GM18526 (cell line): Measurements from ENCODE around the gene UBE2QL1.

ENCODE experiments used
- POLR2A ChIP-seq: IDR thresholded peaks from 3 replicates; pipeline ENCODE4 v1.6.1; 2011; ENCODE audit not compliant: insufficient read length; ENCODE audit errors: extremely low read depth

UBE2QL1 gene

DNA sequence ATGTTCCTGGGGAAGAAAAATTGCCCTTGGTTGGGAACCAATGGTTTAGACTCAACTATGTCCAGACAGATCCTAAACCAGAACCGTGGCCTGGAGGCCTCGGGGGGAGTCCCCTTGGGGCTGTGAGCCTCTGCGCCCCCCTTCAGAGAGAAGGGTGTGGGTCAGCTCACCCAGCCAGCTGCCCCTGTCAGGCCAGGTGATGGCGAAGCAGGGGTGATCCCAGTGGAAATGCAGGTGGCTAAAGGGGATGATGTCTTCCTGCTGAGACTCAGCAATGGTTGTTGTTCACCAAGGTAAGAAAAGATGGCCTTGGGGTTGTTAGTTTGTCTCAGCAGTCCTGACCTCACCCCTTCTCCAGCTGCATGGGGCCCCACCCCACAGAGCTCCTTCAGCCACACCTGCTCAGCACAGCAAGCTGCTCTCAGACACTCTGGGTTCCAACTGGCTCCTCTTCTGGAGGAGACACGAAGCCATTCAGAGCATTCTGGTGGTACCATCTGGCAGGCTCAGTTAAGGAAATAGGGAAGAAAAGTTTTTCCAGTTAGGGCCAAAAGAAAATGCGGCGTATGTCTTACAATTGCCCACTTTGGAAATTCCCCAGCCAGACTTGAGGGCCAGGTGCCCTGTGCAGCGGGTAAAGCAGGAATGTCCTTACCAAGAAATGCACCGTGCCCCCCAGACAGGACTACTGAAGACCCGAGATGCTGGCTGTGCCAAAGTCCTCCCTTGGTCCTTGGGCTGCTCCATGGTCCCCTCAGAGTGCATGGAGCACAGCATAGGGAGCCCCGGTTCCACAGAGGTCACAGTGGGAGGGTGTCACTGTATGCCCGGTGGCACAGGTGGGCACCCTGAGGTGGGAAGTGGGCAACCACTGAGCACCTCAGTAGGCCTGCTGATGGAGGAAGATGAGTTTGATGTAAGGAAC is 94.0 kb downstream of the UBE2QL1 start:
- no peak for TF ChIP-seq POLR2A

DNA sequence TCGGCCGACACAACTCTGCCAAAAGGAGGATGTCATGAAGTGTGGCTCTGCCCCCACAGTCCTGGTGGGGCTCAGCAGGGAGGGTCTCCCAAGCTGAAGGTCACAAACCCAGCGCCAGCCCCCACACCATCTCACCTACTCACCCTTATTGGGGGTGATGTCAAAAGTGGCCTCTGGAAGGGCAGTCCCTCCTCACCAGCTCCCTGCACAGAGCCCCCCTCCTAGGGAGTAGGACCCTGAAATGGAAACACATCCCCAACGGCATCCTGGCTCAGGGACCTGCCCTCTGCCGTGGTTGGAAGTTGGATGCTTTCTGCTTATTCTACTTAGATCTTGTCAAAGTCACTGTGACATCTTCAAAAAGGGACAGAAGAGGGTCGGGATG is 94.7 kb downstream of the UBE2QL1 start:
- no peak for TF ChIP-seq POLR2A

DNA sequence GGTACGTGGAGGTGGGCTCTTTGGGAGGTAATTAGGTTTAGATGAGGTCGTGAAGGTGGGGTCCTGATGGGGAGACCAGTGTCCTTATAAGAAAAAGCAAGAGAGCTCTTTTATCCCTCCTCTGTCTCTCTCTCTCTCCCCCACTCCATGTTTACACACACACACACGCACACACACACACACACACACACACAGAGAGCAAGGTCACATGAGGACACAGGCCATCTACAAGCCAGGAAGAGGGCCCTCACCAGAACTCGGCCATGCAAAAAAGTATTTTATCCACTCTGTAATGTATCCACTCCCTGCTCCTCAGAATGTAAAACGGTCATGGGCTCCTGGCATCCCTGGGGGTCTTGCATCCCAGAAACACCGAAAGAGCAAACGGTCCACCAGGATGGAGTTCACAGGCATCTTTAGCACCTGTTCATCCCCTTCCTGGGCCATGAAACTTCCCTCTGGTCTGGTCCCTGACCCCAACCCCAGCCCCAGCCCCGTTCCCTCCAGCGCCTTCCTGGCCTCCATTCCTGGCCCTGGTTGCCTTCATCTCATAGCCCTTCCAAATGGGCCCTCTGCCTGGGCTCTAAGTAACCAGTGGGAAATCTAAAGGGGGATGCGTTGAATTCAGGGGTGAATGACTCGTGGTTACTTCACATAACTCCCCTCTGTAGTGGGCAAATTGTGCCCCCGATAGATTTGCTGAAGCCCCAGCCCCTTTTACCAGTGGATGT is 95.3 kb downstream of the UBE2QL1 start:
- TF ChIP-seq POLR2A = no peak
